Prostate gland (tissue), 2 donors: ENCODE measurements around the gene ZBTB5.

Source experiments
- POLR2A ChIP-seq: fragments of 450-650 bp; IDR thresholded peaks from one replicate; pipeline ENCODE4 v1.6.1; 2016; ENCODE audit warnings: antibody characterized with exemption, mild to moderate bottlenecking
- TF ChIP-seq, protein P1 (sequence below), 4 experiments: fragments of 200-600 bp in 2 of 4; fragments of 450-650 bp in 2 of 4; sonication (generic) in 2 of 4; IDR thresholded peaks; 1 replicate in 3 of 4; 2 replicates in 1 of 4; pipeline ENCODE4 v1.5.1; 2016 to 2019; ENCODE audit warnings: antibody characterized with exemption in 4 of 4, mild to moderate bottlenecking in 2 of 4, moderate library complexity in 2 of 4

DNA sequence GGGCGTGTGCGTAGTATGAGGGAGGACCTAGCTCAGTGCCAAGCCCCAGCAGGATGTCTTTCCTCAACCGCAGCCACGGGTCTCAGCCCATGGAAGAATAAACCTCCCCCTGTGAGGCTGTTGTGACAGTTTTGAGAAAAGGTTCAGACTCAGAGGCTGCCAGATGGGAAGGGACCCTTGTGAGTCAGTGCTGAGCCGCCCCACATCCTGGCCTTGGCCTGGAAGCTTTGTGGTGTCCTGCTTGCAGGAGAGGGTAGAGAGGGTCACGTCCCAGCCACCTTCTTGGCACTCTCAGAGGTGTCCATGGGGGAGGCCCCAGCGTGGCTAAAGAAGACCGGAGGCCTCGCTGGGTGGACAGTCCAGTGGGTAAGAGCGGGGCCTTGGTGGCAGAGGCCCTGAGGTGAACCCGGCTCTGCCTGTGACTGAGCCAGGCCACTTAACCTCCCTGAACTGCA, 39.9 kb downstream of the ZBTB5 start:
- TF ChIP-seq, protein P1, sequence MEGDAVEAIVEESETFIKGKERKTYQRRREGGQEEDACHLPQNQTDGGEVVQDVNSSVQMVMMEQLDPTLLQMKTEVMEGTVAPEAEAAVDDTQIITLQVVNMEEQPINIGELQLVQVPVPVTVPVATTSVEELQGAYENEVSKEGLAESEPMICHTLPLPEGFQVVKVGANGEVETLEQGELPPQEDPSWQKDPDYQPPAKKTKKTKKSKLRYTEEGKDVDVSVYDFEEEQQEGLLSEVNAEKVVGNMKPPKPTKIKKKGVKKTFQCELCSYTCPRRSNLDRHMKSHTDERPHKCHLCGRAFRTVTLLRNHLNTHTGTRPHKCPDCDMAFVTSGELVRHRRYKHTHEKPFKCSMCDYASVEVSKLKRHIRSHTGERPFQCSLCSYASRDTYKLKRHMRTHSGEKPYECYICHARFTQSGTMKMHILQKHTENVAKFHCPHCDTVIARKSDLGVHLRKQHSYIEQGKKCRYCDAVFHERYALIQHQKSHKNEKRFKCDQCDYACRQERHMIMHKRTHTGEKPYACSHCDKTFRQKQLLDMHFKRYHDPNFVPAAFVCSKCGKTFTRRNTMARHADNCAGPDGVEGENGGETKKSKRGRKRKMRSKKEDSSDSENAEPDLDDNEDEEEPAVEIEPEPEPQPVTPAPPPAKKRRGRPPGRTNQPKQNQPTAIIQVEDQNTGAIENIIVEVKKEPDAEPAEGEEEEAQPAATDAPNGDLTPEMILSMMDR (IDR thresholded peaks at IDR 0.05): no peak
- TF ChIP-seq POLR2A: no peak
